Transverse colon (tissue), 4 donors: ENCODE results near the gene MNDA. TPM values are rescaled to one million over a fixed set of nuclear protein-coding genes. Genes with fewer than 3 reads are reported as not detected.

Experiments
- small RNA-seq, 4 donors: library from RNA; depleted of rRNA; stranded (forward); fragments of <200 nt; gene quantifications; one replicate each; pipeline ENCODE3, GENCODE V24; 2016
- total RNA-seq, 4 donors: library from RNA; depleted of rRNA; stranded (reverse); fragments of >200 nt; gene quantifications; one replicate each; pipeline ENCODE4 v1.1.0, GENCODE V29; 2016

MNDA gene
- total RNA-seq, 4 donors from 2014 or later, result 1.4 TPM; not detected in 2

Small RNA genes within 50 kb of the gene (small RNA-seq; reads per million reads assigned to genes)
- gene OR2AQ1P, result 0 reads per million in 4 donors

Other genes with a start within 250 kb of the MNDA start
- gene OR10Z1, start 226.1 kb upstream of the MNDA start, total RNA-seq, result not detected
- under 1 TPM in 1 of 4 donors, not detected in 3; under 0.01 TPM for gene SPTA1, start 144.6 kb upstream of the MNDA start, total RNA-seq
- not detected for gene OR6K2, start 130.7 kb upstream of the MNDA start, total RNA-seq
- not detected for gene OR6K3, start 110.6 kb upstream of the MNDA start, total RNA-seq
- gene OR6K6, start 76.6 kb upstream of the MNDA start, total RNA-seq, result not detected
- gene OR6N1, start 59.2 kb upstream of the MNDA start, total RNA-seq, result not detected
- gene OR6N2, start 50.1 kb upstream of the MNDA start, total RNA-seq, result not detected
- 1 to 10 TPM in 2 of 4 donors, under 1 TPM in 1, not detected in 1; 0.68 to 4.4 (median 1.5) TPM for gene PYHIN1, start 100.2 kb downstream of the MNDA start, total RNA-seq
- 10 to 100 TPM; 11.1 to 36.5 (median 17.9) TPM for gene IFI16, start 178.6 kb downstream of the MNDA start, total RNA-seq
- 10 to 100 TPM in 1 of 4 donors, 1 to 10 TPM in 1, not detected in 2; 6.0 to 10.3 TPM for gene AIM2, start 245.4 kb downstream of the MNDA start, total RNA-seq